GM21367 (cell line): ENCODE data around the gene SLIT1.

Experiments
- ATAC-seq: cut with Tn5 transposase; IDR thresholded peaks from one replicate; pipeline ENCODE4 v1.9.1; 2021; ENCODE audit not compliant: unreplicated experiment

Gene SLIT1

GRCh38 chr10:97007417-97007816 lies 178.3 kb downstream of the SLIT1 start:
- ATAC-seq: no peak

- ATAC-seq: no peak
Observed at GRCh38 chr10:97006364-97006763, 179.4 kb downstream of the SLIT1 start.

GRCh38 chr10:97005349-97005748 lies 180.4 kb downstream of the SLIT1 start:
- ATAC-seq: no peak

- no peak for ATAC-seq
Observed at GRCh38 chr10:97004591-97004990, 181.2 kb downstream of the SLIT1 start.

GRCh38 chr10:97003804-97004201 lies 182.0 kb downstream of the SLIT1 start:
- ATAC-seq: no peak

GRCh38 chr10:97003151-97003803 lies 182.5 kb downstream of the SLIT1 start:
- ATAC-seq: no peak

- no peak for ATAC-seq
Observed at GRCh38 chr10:97002670-97003069, 183.1 kb downstream of the SLIT1 start.

GRCh38 chr10:97001183-97001991 lies 184.4 kb downstream of the SLIT1 start:
- no peak for ATAC-seq

- ATAC-seq: no peak
Observed at GRCh38 chr10:97000487-97001182, 185.1 kb downstream of the SLIT1 start.

- ATAC-seq: no peak
Observed at GRCh38 chr10:96999987-97000386, 185.8 kb downstream of the SLIT1 start.

- ATAC-seq: no peak
Observed at GRCh38 chr10:96999337-96999736, 186.4 kb downstream of the SLIT1 start.

- no peak for ATAC-seq
Observed at GRCh38 chr10:96998329-96998888, 187.3 kb downstream of the SLIT1 start.

GRCh38 chr10:96996275-96996965 lies 189.3 kb downstream of the SLIT1 start:
- no peak for ATAC-seq

GRCh38 chr10:96995851-96996250 lies 189.9 kb downstream of the SLIT1 start:
- ATAC-seq: no peak

- ATAC-seq: no peak
Observed at GRCh38 chr10:96992721-96993120, 193.0 kb downstream of the SLIT1 start.

GRCh38 chr10:96991313-96991841 lies 194.4 kb downstream of the SLIT1 start:
- no peak for ATAC-seq

GRCh38 chr10:96988426-96988825 lies 197.3 kb downstream of the SLIT1 start:
- no peak for ATAC-seq

- no peak for ATAC-seq
Observed at GRCh38 chr10:96987842-96988175, 197.9 kb downstream of the SLIT1 start.

GRCh38 chr10:96987141-96987841 lies 198.5 kb downstream of the SLIT1 start:
- ATAC-seq: no peak

GRCh38 chr10:96986200-96986856 lies 199.4 kb downstream of the SLIT1 start:
- no peak for ATAC-seq
